ENCODE data around the gene SERPINB8.

SERPINB8 gene

GRCh38 chr18:63971320-63972001 is 1.6 kb downstream of the SERPINB8 start:
- Histone ChIP-seq H3K9ac (ENCODE audit: low read length) (peak overlapping the region; percentile 92), H3K27me3 (ENCODE audit: control insufficient read depth, insufficient read depth, low read length) (no peaks in the 10 kb centered on the region), H3K9me3 (ENCODE audit: control insufficient read depth, low read length) (no peaks in the 10 kb centered on the region), H3K4me3 (ENCODE audit: low read length) (no peak overlapping the region), H3K36me3 (ENCODE audit: control insufficient read depth, insufficient read depth, low read length) (no peaks in the 10 kb centered on the region), H3K4me1 (ENCODE audit: control insufficient read depth, insufficient read depth, low read length) (peaks cover 13% of the 10 kb centered on the region)

GRCh38 chr18:63972002-63972376 is 2.1 kb downstream of the SERPINB8 start:
- H3K27me3 ChIP-seq (ENCODE audit: control insufficient read depth, insufficient read depth, low read length) = no peaks in the 10 kb centered on the region
- H3K36me3 ChIP-seq (ENCODE audit: control insufficient read depth, insufficient read depth, low read length) = no peaks in the 10 kb centered on the region
- H3K9me3 ChIP-seq (ENCODE audit: control insufficient read depth, low read length) = no peaks in the 10 kb centered on the region
- peaks cover 13% of the 10 kb centered on the region for H3K4me1 ChIP-seq (ENCODE audit: control insufficient read depth, insufficient read depth, low read length)
- no peak overlapping the region for H3K4me3 ChIP-seq (ENCODE audit: low read length)
- no peak overlapping the region for H3K9ac ChIP-seq (ENCODE audit: low read length)

DNA sequence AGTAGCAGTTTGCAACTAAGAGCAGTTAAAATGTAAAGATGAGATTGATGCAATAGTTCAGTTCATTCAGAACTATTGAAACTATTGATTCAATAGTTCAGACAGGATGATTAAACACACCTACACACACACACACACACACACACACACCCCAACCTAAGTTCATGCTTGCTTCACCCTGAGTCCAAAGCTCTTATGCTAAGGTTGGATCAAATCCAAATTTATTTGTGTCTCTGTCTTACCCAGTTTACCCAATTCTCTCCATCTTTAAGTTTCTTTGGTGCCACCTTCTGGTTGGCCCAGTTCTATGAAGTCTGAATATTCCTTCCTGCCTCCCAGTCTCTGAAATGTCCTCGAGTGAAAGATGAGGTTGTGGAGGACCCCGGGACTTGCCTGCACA is 5.1 kb downstream of the SERPINB8 start:
- no peaks in the 10 kb centered on the region for H3K27me3 ChIP-seq (ENCODE audit: control insufficient read depth, insufficient read depth, low read length)
- no peaks in the 10 kb centered on the region for H3K9me3 ChIP-seq (ENCODE audit: control insufficient read depth, low read length)
- H3K9ac ChIP-seq (ENCODE audit: low read length) = no peak overlapping the region
- H3K4me1 ChIP-seq (ENCODE audit: control insufficient read depth, insufficient read depth, low read length) = peaks cover 8% of the 10 kb centered on the region
- H3K4me3 ChIP-seq (ENCODE audit: low read length) = no peak overlapping the region
- no peaks in the 10 kb centered on the region for H3K36me3 ChIP-seq (ENCODE audit: control insufficient read depth, insufficient read depth, low read length)

DNA sequence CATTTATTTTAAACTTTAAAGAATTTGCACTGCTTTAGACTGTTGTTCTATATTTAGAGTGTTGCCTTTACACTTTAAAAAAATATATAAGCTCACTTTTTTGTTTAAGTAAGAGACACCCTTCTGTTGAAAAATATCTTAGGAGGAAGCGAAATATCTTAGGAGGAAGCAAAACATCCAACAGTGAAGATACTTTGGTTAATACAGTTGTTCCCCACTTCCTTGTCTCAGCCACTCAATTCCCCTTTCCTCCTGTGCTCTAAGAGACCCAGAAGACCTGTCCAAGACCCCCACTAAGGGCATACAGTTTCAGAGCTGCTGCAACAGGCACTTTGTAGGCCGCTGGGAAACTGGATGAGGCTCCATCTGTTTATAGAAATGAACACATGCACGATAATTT is 5.7 kb downstream of the SERPINB8 start:
- Histone ChIP-seq H3K27me3 (ENCODE audit: control insufficient read depth, insufficient read depth, low read length) (no peaks in the 10 kb centered on the region), H3K36me3 (ENCODE audit: control insufficient read depth, insufficient read depth, low read length) (no peaks in the 10 kb centered on the region), H3K4me1 (ENCODE audit: control insufficient read depth, insufficient read depth, low read length) (peaks cover 8% of the 10 kb centered on the region), H3K9ac (ENCODE audit: low read length) (no peak overlapping the region), H3K9me3 (ENCODE audit: control insufficient read depth, low read length) (no peaks in the 10 kb centered on the region), H3K4me3 (ENCODE audit: low read length) (no peak overlapping the region)

- Histone ChIP-seq H3K27me3 (ENCODE audit: control insufficient read depth, insufficient read depth, low read length) (no peaks in the 10 kb centered on the region), H3K36me3 (ENCODE audit: control insufficient read depth, insufficient read depth, low read length) (no peaks in the 10 kb centered on the region), H3K9ac (ENCODE audit: low read length) (no peak overlapping the region), H3K4me1 (ENCODE audit: control insufficient read depth, insufficient read depth, low read length) (no peaks in the 10 kb centered on the region), H3K4me3 (ENCODE audit: low read length) (no peak overlapping the region), H3K9me3 (ENCODE audit: control insufficient read depth, low read length) (no peaks in the 10 kb centered on the region)
These were observed 7.2 kb downstream of the SERPINB8 start for GRCh38 chr18:63977040-63977439.

DNA sequence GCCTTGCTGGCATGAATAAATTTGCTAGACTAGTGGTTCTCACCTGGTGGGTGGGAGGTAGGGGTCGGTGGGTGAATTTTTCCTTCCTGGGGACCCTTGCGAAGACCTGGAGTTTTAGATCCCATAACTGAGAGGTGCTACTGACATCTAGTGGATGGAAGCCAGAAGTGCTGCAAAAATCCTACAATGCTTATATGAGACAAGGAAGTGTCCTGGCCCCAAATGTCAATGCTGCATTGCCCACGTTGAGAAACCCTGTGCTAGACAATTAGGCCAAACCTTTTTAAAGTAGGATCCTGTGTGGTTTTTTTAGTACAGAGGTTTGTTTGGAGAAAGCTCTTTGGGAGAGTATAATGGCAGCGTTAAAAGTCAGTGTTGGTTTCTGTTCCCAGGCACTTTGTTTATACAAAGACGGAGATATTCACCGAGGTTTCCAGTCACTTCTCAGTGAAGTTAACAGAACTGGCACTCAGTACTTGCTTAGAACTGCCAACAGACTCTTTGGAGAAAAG is 9.6 kb downstream of the SERPINB8 start:
- no peaks in the 10 kb centered on the region for H3K9me3 ChIP-seq (ENCODE audit: control insufficient read depth, low read length)
- H3K9ac ChIP-seq (ENCODE audit: low read length) = peak overlapping the region; percentile 12
- H3K27me3 ChIP-seq (ENCODE audit: control insufficient read depth, insufficient read depth, low read length) = no peaks in the 10 kb centered on the region
- H3K36me3 ChIP-seq (ENCODE audit: control insufficient read depth, insufficient read depth, low read length) = no peaks in the 10 kb centered on the region
- no peak overlapping the region for H3K4me3 ChIP-seq (ENCODE audit: low read length)
- no peaks in the 10 kb centered on the region for H3K4me1 ChIP-seq (ENCODE audit: control insufficient read depth, insufficient read depth, low read length)

- Histone ChIP-seq H3K36me3 (ENCODE audit: control insufficient read depth, insufficient read depth, low read length) (no peaks in the 10 kb centered on the region), H3K4me3 (ENCODE audit: low read length) (no peak overlapping the region), H3K27me3 (ENCODE audit: control insufficient read depth, insufficient read depth, low read length) (no peaks in the 10 kb centered on the region), H3K9me3 (ENCODE audit: control insufficient read depth, low read length) (no peaks in the 10 kb centered on the region), H3K4me1 (ENCODE audit: control insufficient read depth, insufficient read depth, low read length) (no peaks in the 10 kb centered on the region), H3K9ac (ENCODE audit: low read length) (no peak overlapping the region)
These were observed 10.1 kb downstream of the SERPINB8 start for GRCh38 chr18:63980027-63980426.

DNA sequence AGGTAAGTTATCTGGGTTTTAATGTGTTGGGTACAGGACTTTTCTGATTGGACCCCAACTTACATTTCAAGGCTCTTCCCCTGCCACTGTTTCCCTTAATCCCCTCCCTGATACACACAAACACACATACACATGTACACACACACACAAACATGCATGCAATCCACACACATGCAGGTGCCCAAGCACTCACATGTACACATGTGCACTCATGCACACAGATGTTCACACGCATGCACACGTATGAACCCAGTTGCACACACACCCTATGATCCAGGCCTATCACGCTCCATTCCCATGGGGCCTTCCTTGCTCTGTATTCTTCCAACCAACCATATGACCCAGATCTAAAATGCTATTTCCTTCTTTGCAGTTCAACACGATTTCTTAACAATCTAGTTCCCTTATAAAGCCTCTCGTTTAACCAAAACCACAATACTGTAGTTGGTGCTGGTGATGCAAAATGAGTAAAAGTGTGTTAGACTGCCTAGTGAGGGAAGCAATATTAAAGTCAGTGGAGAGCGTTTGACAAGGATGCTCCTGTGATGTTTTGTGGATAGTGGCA is 11.1 kb downstream of the SERPINB8 start:
- no peaks in the 10 kb centered on the region for H3K36me3 ChIP-seq (ENCODE audit: control insufficient read depth, insufficient read depth, low read length)
- H3K27me3 ChIP-seq (ENCODE audit: control insufficient read depth, insufficient read depth, low read length) = no peaks in the 10 kb centered on the region
- no peaks in the 10 kb centered on the region for H3K4me1 ChIP-seq (ENCODE audit: control insufficient read depth, insufficient read depth, low read length)
- H3K4me3 ChIP-seq (ENCODE audit: low read length) = no peak overlapping the region
- no peaks in the 10 kb centered on the region for H3K9me3 ChIP-seq (ENCODE audit: control insufficient read depth, low read length)
- no peak overlapping the region for H3K9ac ChIP-seq (ENCODE audit: low read length)

- Histone ChIP-seq H3K4me1 (ENCODE audit: control insufficient read depth, insufficient read depth, low read length) (no peaks in the 10 kb centered on the region), H3K4me3 (ENCODE audit: low read length) (no peak overlapping the region), H3K9ac (ENCODE audit: low read length) (no peak overlapping the region), H3K9me3 (ENCODE audit: control insufficient read depth, low read length) (no peaks in the 10 kb centered on the region), H3K27me3 (ENCODE audit: control insufficient read depth, insufficient read depth, low read length) (no peaks in the 10 kb centered on the region), H3K36me3 (ENCODE audit: control insufficient read depth, insufficient read depth, low read length) (no peaks in the 10 kb centered on the region)
These were observed 11.8 kb downstream of the SERPINB8 start for GRCh38 chr18:63981719-63982118.

- Histone ChIP-seq H3K4me1 (ENCODE audit: control insufficient read depth, insufficient read depth, low read length) (no peaks in the 10 kb centered on the region), H3K36me3 (ENCODE audit: control insufficient read depth, insufficient read depth, low read length) (no peaks in the 10 kb centered on the region), H3K27me3 (ENCODE audit: control insufficient read depth, insufficient read depth, low read length) (no peaks in the 10 kb centered on the region), H3K9ac (ENCODE audit: low read length) (no peak overlapping the region), H3K9me3 (ENCODE audit: control insufficient read depth, low read length) (no peaks in the 10 kb centered on the region), H3K4me3 (ENCODE audit: low read length) (no peak overlapping the region)
These were observed 12.5 kb downstream of the SERPINB8 start for GRCh38 chr18:63982361-63982760.

- Histone ChIP-seq H3K4me1 (ENCODE audit: control insufficient read depth, insufficient read depth, low read length) (no peaks in the 10 kb centered on the region), H3K4me3 (ENCODE audit: low read length) (no peak overlapping the region), H3K9me3 (ENCODE audit: control insufficient read depth, low read length) (no peaks in the 10 kb centered on the region), H3K36me3 (ENCODE audit: control insufficient read depth, insufficient read depth, low read length) (no peaks in the 10 kb centered on the region), H3K9ac (ENCODE audit: low read length) (no peak overlapping the region), H3K27me3 (ENCODE audit: control insufficient read depth, insufficient read depth, low read length) (no peaks in the 10 kb centered on the region)
These were observed 17.0 kb downstream of the SERPINB8 start for GRCh38 chr18:63986885-63987284.

DNA sequence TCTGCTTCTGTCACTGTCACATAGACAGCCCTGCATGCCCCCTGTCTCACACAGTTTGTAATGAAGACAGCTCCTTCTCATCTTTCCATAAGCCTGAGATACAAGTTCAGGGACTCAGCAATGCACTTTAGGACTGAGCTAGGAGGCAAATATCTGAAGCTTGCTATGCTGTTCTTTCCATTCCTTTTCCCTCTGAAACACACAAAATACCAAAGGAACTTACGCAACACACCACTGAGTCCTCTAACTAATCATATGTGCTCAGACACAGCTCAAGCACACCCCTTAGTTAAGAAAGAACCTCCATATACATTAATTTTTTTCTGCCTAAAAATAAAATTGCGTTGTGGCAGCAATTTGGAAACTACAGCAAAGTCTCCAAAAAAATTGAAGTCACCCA is 17.9 kb downstream of the SERPINB8 start:
- H3K4me1 ChIP-seq (ENCODE audit: control insufficient read depth, insufficient read depth, low read length) = no peaks in the 10 kb centered on the region
- no peaks in the 10 kb centered on the region for H3K27me3 ChIP-seq (ENCODE audit: control insufficient read depth, insufficient read depth, low read length)
- no peaks in the 10 kb centered on the region for H3K36me3 ChIP-seq (ENCODE audit: control insufficient read depth, insufficient read depth, low read length)

More for the DNA sequence above, 17.9 kb downstream of the SERPINB8 start:
- Histone ChIP-seq H3K9me3 (ENCODE audit: control insufficient read depth, low read length) (no peaks in the 10 kb centered on the region), H3K4me3 (ENCODE audit: low read length) (no peak overlapping the region), H3K9ac (ENCODE audit: low read length) (no peak overlapping the region)

Data from mucosa of stomach (tissue), 1 donor.